HepG2 (cell line): Measurements from ENCODE around the gene PRKACB. TPM values are rescaled to one million over a fixed set of nuclear protein-coding genes. Genes with fewer than 3 reads are reported as not detected.

Experiments
- ATAC-seq: fragments of 200-7000 bp; cut with Tn5 transposase; 3 replicates; pipeline ENCODE4 v1.9.1; 2020; ENCODE audit warnings: mild to moderate bottlenecking, moderate library complexity
- BruUV-seq: library from RNA; stranded (reverse); fragments of 400-500 nt; replicated peaks from 2 replicates; lab custom pipeline; 2021; lab: Mats Ljungman, UMichigan
- CTCF ChIA-PET: fragments of 300-600 bp; formaldehyde crosslinking; extraction: SDS; loops from one replicate; lab custom pipeline; 2021; ENCODE audit warnings: low total read pairs, inconsistent platforms, low intra/inter-chr PET ratio; lab: Yijun Ruan, JAX
- POLR2A ChIA-PET: fragments of 350-600 bp; sonication (Branson Sonifier 250); formaldehyde crosslinking; loops from one replicate; lab custom pipeline; 2020; ENCODE audit warnings: antibody characterized with exemption, inconsistent platforms; lab: Yijun Ruan, JAX
- DNase-seq: peaks from one replicate; pipeline ENCODE4 v3.0.0-alpha.2; 2015; ENCODE audit warnings: low spot score
- FAIRE-seq: peaks from 3 replicates; lab custom pipeline; 2011; peaks lifted over from hg19 to GRCh38; lab: Jason Lieb, UNC
- H2AFZ ChIP-seq: one replicate; pipeline ENCODE4 v1.6.1; 2011; ENCODE audit warnings: low read length, inconsistent platforms
- H3K27ac ChIP-seq: fragments of 300-600 bp; 3 replicates; pipeline ENCODE4 v1.8.0; 2011; ENCODE audit warnings: mixed run types, mild to moderate bottlenecking, mixed read lengths, low read length, inconsistent platforms; ENCODE audit not compliant: insufficient read depth; ENCODE audit errors: extremely low read length
- H3K27me3 ChIP-seq, 2 experiments: fragments of 200-600 bp in 1 of 2; 2 replicates in 1 of 2; 3 replicates in 1 of 2; pipeline versions ENCODE4 v1.6.0 to v1.8.0; 2011; ENCODE audit warnings: low read length in 2 of 2, mild to moderate bottlenecking in 2 of 2, moderate library complexity in 2 of 2, inconsistent platforms in 1 of 2; ENCODE audit not compliant: insufficient read depth in 2 of 2, control insufficient read depth in 1 of 2
- H3K36me3 ChIP-seq, 2 experiments: fragments of 200-600 bp in 1 of 2; replicated peaks in 1 of 2; 2 replicates in 1 of 2; 3 replicates in 1 of 2; pipeline versions ENCODE4 v1.5.1 to v1.8.0; 2011; ENCODE audit warnings: low read length in 2 of 2, inconsistent platforms in 1 of 2; ENCODE audit not compliant: insufficient read depth in 2 of 2, control insufficient read depth in 1 of 2
- H3K4me1 ChIP-seq: 2 replicates; pipeline ENCODE4 v1.5.1; 2012; ENCODE audit warnings: low read length, inconsistent platforms; ENCODE audit not compliant: insufficient read depth
- H3K4me2 ChIP-seq: 2 replicates; pipeline ENCODE4 v1.6.0; 2011; ENCODE audit warnings: low read depth, low read length, inconsistent platforms
- H3K4me3 ChIP-seq, 3 experiments: fragments of 200-600 bp in 1 of 3; sonication (generic), shearing (Covaris generic) in 1 of 3; replicated peaks in 1 of 3; 2 replicates each; pipeline ENCODE4 v1.5.1; 2011 to 2016; ENCODE audit warnings: low read length in 3 of 3, inconsistent platforms in 2 of 3, low read depth in 2 of 3, mild to moderate bottlenecking in 2 of 3, control low read depth in 1 of 3, mixed read lengths in 1 of 3; ENCODE audit not compliant: insufficient read depth in 1 of 3
- H3K79me2 ChIP-seq: one replicate; pipeline ENCODE4 v1.6.1; 2011; ENCODE audit warnings: low read length, inconsistent platforms; ENCODE audit not compliant: insufficient read depth
- H3K9ac ChIP-seq: 2 replicates; pipeline ENCODE4 v1.6.0; 2011; ENCODE audit warnings: mild to moderate bottlenecking, low read depth, low read length, inconsistent platforms; ENCODE audit not compliant: insufficient read depth
- H3K9me3 ChIP-seq: 2 replicates; pipeline ENCODE4 v1.5.1; 2012; ENCODE audit warnings: mild to moderate bottlenecking, low read length
- H4K20me1 ChIP-seq: 2 replicates; pipeline ENCODE4 v1.6.0; 2011; ENCODE audit warnings: inconsistent platforms, mild to moderate bottlenecking, low read length, moderate library complexity; ENCODE audit not compliant: insufficient read depth
- SETDB1 ChIP-seq: sonication (generic); formaldehyde crosslinking; IDR thresholded peaks from 2 replicates; pipeline ENCODE4 v1.5.1; 2020; ENCODE audit warnings: missing genetic modification reagents, mild to moderate bottlenecking, borderline replicate concordance
- ZNF292 ChIP-seq: sonication (generic); formaldehyde crosslinking; IDR thresholded peaks from 2 replicates; pipeline ENCODE4 v1.8.1; 2022; ENCODE audit warnings: mild to moderate bottlenecking, low read depth, missing genetic modification reagents, borderline replicate concordance
- ZNF33A ChIP-seq: sonication (generic); formaldehyde crosslinking; IDR thresholded peaks from 2 replicates; pipeline ENCODE4 v1.5.1; 2020; ENCODE audit warnings: missing genetic modification reagents, mild to moderate bottlenecking, moderate library complexity, borderline replicate concordance
- ZNF441 ChIP-seq: sonication (generic); formaldehyde crosslinking; IDR thresholded peaks from 2 replicates; pipeline ENCODE4 v1.7.0; 2021; ENCODE audit warnings: missing genetic modification reagents, borderline replicate concordance
- ZNF749 ChIP-seq: sonication (generic); formaldehyde crosslinking; IDR thresholded peaks from 2 replicates; pipeline ENCODE4 v1.8.0; 2022; ENCODE audit warnings: mild to moderate bottlenecking, missing genetic modification reagents, moderate library complexity, borderline replicate concordance
- WGBS: methylation state at CpG from one replicate; pipeline ENCODE4 v1.1.6; 2017; ENCODE audit warnings: low lambda C conversion rate; 5-methylcytosine and 5-hydroxymethylcytosine counted together
- in situ Hi-C: cut with HindIII; loops from 2 replicates; pipeline ENCODE4 v1.10.0; 2017; ENCODE audit warnings: low pct_unique_long_range_greater_than_20kb; ENCODE audit not compliant: extremely low pct_ligation_motif_present
- intact Hi-C: fragments of 100-400 bp; cut with micrococcal nuclease; formaldehyde crosslinking; loops from one replicate; pipeline ENCODE4 v1.10.0; 2022; ENCODE audit not compliant: unreplicated experiment
- polyA plus RNA-seq, 8 experiments: library from polyadenylated mRNA; depleted of rRNA in 3 of 8; stranded (reverse) in 7 of 8; unstranded in 1 of 8; fragments of >200 nt; fragmentation: Illumina TruSeq in 4 of 8; extraction: Trizol in 4 of 8; gene quantifications; 2 replicates each; pipeline versions ENCODE4 v1.2.1 to v1.2.3, GENCODE V29; 2011 to 2016; ENCODE audit warnings: low read depth in 4 of 8, missing spikeins in 1 of 8, mixed read lengths in 1 of 8; ENCODE audit not compliant: insufficient read depth in 1 of 8
- total RNA-seq, 5 experiments: library from RNA; depleted of rRNA; stranded (reverse); fragments of >200 nt; fragmentation: Illumina TruSeq; extraction: Trizol; gene quantifications; 2 replicates each; pipeline ENCODE4 v1.2.3, GENCODE V29; 2016; ENCODE audit warnings: low read depth in 1 of 5
- TF ChIP-seq, protein P1 (sequence below), 2 experiments: sonication (generic) in 1 of 2; formaldehyde crosslinking in 1 of 2; IDR thresholded peaks; 2 replicates each; pipeline versions ENCODE4 v1.4.0 to v1.6.1; 2016 to 2020; ENCODE audit warnings: borderline replicate concordance in 1 of 2, low read depth in 1 of 2, mild to moderate bottlenecking in 1 of 2, missing genetic modification reagents in 1 of 2
- TF ChIP-seq, protein P2 (sequence below): sonication (generic); formaldehyde crosslinking; IDR thresholded peaks from 2 replicates; pipeline ENCODE4 v1.5.1; 2020; ENCODE audit warnings: mild to moderate bottlenecking, missing genetic modification reagents, borderline replicate concordance
- TF ChIP-seq, protein P3 (sequence below): sonication (generic); formaldehyde crosslinking; IDR thresholded peaks from 2 replicates; pipeline ENCODE4 v1.4.0; 2020; ENCODE audit warnings: mild to moderate bottlenecking, missing genetic modification reagents

Gene PRKACB
- total and polyA plus RNA-seq, 2 of the 13 experiments (the other 11 are each of a cell fraction or from before 2014, with no cell fraction given) = 3.5 to 5.8 TPM

DNA sequence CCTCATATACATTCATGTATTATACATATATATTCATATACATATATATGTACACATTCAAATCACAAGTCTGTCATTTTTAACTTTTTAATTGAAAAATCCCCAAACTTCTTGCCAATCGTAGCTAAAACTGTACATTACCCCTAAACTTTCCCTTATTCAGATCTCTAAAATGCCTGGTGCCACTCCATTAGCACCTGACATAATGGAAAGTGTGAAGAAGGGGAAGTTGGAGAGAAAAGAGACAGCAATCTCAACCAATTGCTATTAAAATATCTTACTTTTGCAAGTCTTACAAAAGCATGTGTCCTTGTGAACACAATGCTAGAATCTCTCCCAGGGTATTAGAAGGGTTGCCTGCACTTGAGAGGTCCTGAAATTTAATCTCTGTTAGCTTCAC, 22.7 kb upstream of the PRKACB start:
- 80% methylated on average over 1 of the region's 1 CpG for WGBS
- DNase-seq (no peak), ATAC-seq (no peak), FAIRE-seq (no peak)
- intact Hi-C loops (loop anchor here (5.0 kb wide), 2 partner anchors 44 to 311 kb away; no protein-coding TSS in a partner anchor), in situ Hi-C loops (loop anchor here (10.0 kb wide), 1 partner anchor 197 kb away; no protein-coding TSS in a partner anchor)
- H3K79me2 ChIP-seq = no peaks in the 10 kb centered on the region
- H3K9ac ChIP-seq = no peak overlapping the region
- H3K9me3 ChIP-seq = no peaks in the 10 kb centered on the region
- no peak overlapping the region for H3K4me2 ChIP-seq
- H3K36me3 ChIP-seq = no peaks in the 10 kb centered on the region
- BruUV-seq = no TSS peak
- ChIA-PET POLR2A (no interaction called here), CTCF (no interaction called here)
- no peak overlapping the region for H2AFZ ChIP-seq
- H3K4me3 ChIP-seq = no peak overlapping the region
- no peaks in the 10 kb centered on the region for H3K27me3 ChIP-seq
- no peak overlapping the region for H3K27ac ChIP-seq
- no peaks in the 10 kb centered on the region for H3K4me1 ChIP-seq
- H4K20me1 ChIP-seq = no peaks in the 10 kb centered on the region
- no peak for TF ChIP-seq ZNF292
- TF ChIP-seq, protein P1, sequence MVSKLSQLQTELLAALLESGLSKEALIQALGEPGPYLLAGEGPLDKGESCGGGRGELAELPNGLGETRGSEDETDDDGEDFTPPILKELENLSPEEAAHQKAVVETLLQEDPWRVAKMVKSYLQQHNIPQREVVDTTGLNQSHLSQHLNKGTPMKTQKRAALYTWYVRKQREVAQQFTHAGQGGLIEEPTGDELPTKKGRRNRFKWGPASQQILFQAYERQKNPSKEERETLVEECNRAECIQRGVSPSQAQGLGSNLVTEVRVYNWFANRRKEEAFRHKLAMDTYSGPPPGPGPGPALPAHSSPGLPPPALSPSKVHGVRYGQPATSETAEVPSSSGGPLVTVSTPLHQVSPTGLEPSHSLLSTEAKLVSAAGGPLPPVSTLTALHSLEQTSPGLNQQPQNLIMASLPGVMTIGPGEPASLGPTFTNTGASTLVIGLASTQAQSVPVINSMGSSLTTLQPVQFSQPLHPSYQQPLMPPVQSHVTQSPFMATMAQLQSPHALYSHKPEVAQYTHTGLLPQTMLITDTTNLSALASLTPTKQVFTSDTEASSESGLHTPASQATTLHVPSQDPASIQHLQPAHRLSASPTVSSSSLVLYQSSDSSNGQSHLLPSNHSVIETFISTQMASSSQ (IDR thresholded peaks at IDR 0.05; ENCODE audit: low read depth) = no peak
- TF ChIP-seq, protein P1 (CRISPR knock-in tag; IDR thresholded peaks at IDR 0.05; ENCODE audit: borderline replicate concordance) = no peak
- TF ChIP-seq ZNF441 (CRISPR knock-in tag) = no peak
- TF ChIP-seq, protein P2, sequence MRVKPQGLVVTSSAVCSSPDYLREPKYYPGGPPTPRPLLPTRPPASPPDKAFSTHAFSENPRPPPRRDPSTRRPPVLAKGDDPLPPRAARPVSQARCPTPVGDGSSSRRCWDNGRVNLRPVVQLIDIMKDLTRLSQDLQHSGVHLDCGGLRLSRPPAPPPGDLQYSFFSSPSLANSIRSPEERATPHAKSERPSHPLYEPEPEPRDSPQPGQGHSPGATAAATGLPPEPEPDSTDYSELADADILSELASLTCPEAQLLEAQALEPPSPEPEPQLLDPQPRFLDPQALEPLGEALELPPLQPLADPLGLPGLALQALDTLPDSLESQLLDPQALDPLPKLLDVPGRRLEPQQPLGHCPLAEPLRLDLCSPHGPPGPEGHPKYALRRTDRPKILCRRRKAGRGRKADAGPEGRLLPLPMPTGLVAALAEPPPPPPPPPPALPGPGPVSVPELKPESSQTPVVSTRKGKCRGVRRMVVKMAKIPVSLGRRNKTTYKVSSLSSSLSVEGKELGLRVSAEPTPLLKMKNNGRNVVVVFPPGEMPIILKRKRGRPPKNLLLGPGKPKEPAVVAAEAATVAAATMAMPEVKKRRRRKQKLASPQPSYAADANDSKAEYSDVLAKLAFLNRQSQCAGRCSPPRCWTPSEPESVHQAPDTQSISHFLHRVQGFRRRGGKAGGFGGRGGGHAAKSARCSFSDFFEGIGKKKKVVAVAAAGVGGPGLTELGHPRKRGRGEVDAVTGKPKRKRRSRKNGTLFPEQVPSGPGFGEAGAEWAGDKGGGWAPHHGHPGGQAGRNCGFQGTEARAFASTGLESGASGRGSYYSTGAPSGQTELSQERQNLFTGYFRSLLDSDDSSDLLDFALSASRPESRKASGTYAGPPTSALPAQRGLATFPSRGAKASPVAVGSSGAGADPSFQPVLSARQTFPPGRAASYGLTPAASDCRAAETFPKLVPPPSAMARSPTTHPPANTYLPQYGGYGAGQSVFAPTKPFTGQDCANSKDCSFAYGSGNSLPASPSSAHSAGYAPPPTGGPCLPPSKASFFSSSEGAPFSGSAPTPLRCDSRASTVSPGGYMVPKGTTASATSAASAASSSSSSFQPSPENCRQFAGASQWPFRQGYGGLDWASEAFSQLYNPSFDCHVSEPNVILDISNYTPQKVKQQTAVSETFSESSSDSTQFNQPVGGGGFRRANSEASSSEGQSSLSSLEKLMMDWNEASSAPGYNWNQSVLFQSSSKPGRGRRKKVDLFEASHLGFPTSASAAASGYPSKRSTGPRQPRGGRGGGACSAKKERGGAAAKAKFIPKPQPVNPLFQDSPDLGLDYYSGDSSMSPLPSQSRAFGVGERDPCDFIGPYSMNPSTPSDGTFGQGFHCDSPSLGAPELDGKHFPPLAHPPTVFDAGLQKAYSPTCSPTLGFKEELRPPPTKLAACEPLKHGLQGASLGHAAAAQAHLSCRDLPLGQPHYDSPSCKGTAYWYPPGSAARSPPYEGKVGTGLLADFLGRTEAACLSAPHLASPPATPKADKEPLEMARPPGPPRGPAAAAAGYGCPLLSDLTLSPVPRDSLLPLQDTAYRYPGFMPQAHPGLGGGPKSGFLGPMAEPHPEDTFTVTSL (CRISPR knock-in tag) = no peak
- TF ChIP-seq, protein P3, sequence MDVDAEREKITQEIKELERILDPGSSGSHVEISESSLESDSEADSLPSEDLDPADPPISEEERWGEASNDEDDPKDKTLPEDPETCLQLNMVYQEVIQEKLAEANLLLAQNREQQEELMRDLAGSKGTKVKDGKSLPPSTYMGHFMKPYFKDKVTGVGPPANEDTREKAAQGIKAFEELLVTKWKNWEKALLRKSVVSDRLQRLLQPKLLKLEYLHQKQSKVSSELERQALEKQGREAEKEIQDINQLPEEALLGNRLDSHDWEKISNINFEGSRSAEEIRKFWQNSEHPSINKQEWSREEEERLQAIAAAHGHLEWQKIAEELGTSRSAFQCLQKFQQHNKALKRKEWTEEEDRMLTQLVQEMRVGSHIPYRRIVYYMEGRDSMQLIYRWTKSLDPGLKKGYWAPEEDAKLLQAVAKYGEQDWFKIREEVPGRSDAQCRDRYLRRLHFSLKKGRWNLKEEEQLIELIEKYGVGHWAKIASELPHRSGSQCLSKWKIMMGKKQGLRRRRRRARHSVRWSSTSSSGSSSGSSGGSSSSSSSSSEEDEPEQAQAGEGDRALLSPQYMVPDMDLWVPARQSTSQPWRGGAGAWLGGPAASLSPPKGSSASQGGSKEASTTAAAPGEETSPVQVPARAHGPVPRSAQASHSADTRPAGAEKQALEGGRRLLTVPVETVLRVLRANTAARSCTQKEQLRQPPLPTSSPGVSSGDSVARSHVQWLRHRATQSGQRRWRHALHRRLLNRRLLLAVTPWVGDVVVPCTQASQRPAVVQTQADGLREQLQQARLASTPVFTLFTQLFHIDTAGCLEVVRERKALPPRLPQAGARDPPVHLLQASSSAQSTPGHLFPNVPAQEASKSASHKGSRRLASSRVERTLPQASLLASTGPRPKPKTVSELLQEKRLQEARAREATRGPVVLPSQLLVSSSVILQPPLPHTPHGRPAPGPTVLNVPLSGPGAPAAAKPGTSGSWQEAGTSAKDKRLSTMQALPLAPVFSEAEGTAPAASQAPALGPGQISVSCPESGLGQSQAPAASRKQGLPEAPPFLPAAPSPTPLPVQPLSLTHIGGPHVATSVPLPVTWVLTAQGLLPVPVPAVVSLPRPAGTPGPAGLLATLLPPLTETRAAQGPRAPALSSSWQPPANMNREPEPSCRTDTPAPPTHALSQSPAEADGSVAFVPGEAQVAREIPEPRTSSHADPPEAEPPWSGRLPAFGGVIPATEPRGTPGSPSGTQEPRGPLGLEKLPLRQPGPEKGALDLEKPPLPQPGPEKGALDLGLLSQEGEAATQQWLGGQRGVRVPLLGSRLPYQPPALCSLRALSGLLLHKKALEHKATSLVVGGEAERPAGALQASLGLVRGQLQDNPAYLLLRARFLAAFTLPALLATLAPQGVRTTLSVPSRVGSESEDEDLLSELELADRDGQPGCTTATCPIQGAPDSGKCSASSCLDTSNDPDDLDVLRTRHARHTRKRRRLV = no peak
- no peak for TF ChIP-seq ZNF33A (CRISPR knock-in tag)
- TF ChIP-seq SETDB1 (CRISPR knock-in tag) = no peak
- no peak for TF ChIP-seq ZNF749 (CRISPR knock-in tag)
